Activated CD4-positive, CD25-positive, alpha-beta regulatory T cell treated with anti-CD3 and anti-CD28 coated beads, Interleukin-2, amount 50 U/mL, for 24 hours (primary cell): ENCODE results near the gene MIAT.
A peak's percentile ranks its signal among the peaks of the same experiment; 100 is the strongest.
"Not testable (repeated sequence)": the region's sequence is repeated elsewhere in the genome, so short reads cannot be mapped to it uniquely, and the experiment has no call there.

ENCODE experiments used
- ATAC-seq, 2 donors: fragments of 150-1000 bp; cut with Tn5 transposase; one replicate each; pipeline ENCODE4 v1.10.0; 2021; ENCODE audit warnings: mild to moderate bottlenecking in 1 of 2, moderate library complexity in 1 of 2

The MIAT gene

GRCh38 chr22:26656891-26657851 lies at the start of gene MIAT:
TSS of gene MIAT (plus strand) at chr22:26657588.
- ATAC-seq, result peak; percentile 66 to 73

- no peak for ATAC-seq
Measured at GRCh38 chr22:26608129-26608528, 49.3 kb upstream of the MIAT start.

- ATAC-seq, result no peak
Measured at GRCh38 chr22:26609287-26609686, 48.1 kb upstream of the MIAT start.

DNA sequence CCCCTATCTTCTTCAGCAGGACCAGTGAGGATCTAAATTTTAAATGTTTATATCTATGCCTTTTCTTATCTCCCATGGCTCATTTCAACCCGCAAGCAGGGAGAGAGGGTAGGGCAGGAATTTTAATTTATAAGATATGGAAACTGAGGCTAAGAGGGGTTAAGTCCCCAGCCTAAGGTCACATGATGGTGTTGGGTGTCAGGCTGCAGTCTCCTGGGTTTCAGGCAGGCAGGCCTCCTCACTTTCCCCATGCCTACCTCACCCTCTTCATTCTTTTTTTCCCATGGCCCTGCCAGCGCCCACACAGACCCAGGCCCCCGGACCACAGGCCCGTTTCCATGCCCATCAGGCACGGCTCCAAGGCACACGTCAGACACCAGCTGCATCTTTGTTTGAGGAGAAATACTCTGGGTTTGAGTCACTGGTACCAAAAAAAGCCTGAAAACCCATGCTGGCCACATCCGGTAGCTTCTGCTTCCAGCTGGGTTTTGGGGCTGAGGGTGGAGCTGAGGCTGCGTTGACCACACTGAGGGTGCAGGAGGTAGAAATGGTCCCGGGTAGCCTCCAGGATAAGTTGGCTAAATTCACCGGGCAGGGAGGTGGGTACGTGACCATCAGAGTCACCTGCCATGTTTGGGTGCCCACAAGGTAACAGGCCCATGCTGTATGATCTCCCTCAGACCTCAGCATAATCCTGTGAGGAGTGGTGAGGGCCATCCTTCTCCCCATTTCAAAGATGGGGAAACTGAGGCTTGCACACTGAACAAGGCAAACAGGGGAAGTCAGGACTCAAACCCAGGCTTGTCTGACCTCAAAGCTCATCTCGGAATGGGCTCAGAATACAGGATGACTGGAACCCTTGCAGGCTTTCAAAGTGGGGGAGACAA lies 47.1 kb upstream of the MIAT start:
- ATAC-seq, result peak; percentile 51 to 73

- peak in 1 of 2 donors; percentile 17 for ATAC-seq
Measured at GRCh38 chr22:26610996-26611395, 46.4 kb upstream of the MIAT start.

- no peak for ATAC-seq
Measured at GRCh38 chr22:26612652-26613051, 44.7 kb upstream of the MIAT start.

DNA sequence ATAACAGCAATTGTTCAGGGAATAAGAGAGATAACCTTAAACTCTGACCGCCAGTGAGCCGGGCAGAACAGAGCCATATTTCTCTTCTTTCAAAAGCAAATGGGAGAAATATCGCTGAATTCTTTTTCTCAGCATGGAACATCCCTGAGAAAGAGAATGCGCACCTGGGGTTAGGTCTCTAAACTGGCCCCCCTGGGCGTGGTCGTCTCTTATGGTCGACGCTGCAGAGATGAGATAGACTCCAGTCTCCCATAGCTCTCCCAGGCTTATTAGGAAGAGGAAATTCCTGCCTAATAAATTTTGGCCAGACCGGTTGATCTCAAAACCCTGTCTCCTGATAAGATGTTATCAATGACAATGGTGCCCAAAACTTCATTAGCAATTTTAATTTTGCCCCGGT lies 43.6 kb upstream of the MIAT start:
- ATAC-seq, result not testable (repeated sequence)

- ATAC-seq, result no peak
Measured at GRCh38 chr22:26614322-26614721, 43.1 kb upstream of the MIAT start.

DNA sequence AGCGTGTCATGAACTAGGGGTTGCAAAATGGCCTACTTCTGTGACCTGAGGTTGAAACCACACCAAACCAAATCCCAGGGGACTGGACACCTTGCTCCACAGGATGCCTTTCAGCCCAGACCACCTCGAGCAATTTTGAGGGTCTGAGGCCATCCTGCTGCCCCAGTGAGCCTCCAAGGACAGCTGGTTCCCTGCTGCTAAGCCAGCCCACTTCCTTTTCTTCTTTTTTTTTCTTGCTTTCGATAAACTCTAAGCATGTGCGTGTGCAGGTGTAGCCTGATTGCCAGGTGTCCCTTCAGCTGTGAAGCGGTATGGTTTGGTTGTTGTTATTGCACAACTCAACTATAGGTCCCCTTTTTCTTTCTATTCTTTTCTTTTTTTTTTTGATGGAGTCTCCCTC lies 42.2 kb upstream of the MIAT start:
- ATAC-seq, result no peak

GRCh38 chr22:26615830-26616435 lies 41.5 kb upstream of the MIAT start:
- ATAC-seq, result no peak

- ATAC-seq, result no peak
Measured at GRCh38 chr22:26616650-26617049, 40.7 kb upstream of the MIAT start.

GRCh38 chr22:26617271-26618199 lies 39.9 kb upstream of the MIAT start, which contains the start of gene CRYBB1:
TSS of gene CRYBB1 (minus strand) at chr22:26618027. CDS start at chr22:26616319, 1,708 bp downstream.
- no peak for ATAC-seq

- no peak for ATAC-seq
Measured at GRCh38 chr22:26618455-26618854, 38.9 kb upstream of the MIAT start.

DNA sequence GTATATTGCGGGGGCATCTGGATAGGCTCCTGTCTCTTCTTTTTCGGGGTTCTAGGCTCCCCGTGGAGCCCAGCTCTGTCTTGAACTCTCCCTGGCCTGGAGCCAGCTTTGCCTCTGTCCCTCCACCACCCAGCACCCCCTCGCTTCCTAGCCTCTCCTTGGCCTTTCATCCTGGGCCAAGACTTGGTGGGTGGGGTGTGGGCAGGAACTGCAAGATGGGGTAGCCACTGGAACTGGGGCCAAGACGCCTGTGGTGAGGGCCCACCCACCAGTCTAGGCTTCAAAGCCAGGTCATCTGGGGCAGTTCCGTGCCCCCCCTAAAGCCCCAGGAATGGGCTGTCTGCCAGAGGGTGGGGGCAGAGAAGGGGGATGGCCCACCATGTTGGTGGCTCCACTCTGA lies 37.9 kb upstream of the MIAT start:
- ATAC-seq, result no peak

DNA sequence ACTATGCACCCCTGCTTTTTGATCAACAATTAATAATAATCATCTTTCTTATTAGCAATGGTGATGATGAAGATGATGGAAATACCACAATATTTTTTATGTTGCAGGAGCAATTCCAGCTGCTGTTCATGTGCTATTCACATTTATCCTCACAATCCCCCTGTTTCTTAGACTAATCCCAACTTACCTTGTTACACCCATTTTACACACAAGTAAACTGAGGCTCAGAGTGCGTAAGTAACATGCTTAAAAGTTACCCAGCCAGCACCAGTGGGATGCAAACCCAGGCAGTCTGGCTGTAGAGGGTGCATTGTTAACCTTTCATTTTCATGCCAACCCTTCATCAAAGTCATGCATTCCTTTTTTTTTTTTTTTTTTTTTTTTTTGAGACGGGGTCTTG lies 37.2 kb upstream of the MIAT start:
- ATAC-seq, result no peak

GRCh38 chr22:26621663-26622062 lies 35.7 kb upstream of the MIAT start, which contains the start of gene CRYBA4:
TSS of gene CRYBA4 (plus strand) at chr22:26621963. CDS start at chr22:26622597, 634 bp downstream.
- no peak for ATAC-seq

GRCh38 chr22:26623984-26624383 lies 33.4 kb upstream of the MIAT start:
- ATAC-seq, result no peak

DNA sequence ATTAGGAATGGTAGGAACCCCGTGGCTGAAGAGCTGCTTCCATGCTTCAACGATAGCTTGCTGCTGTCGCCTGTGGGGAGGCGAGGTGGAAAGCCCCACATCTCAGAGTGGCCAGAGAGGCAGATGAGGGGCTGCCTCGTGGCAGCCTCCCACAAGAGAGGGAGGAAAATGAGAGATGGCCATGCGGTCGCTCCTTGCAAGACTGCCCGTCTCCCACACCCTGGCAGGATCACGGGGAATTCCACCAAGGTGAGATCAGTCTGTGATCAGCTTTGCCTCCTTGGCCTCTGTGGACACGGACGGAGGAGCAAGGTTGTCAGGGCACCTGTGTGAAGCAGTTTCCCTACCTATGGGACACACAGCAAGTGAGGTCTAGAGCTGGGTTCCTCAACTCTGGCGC lies 32.6 kb upstream of the MIAT start:
- no peak for ATAC-seq

DNA sequence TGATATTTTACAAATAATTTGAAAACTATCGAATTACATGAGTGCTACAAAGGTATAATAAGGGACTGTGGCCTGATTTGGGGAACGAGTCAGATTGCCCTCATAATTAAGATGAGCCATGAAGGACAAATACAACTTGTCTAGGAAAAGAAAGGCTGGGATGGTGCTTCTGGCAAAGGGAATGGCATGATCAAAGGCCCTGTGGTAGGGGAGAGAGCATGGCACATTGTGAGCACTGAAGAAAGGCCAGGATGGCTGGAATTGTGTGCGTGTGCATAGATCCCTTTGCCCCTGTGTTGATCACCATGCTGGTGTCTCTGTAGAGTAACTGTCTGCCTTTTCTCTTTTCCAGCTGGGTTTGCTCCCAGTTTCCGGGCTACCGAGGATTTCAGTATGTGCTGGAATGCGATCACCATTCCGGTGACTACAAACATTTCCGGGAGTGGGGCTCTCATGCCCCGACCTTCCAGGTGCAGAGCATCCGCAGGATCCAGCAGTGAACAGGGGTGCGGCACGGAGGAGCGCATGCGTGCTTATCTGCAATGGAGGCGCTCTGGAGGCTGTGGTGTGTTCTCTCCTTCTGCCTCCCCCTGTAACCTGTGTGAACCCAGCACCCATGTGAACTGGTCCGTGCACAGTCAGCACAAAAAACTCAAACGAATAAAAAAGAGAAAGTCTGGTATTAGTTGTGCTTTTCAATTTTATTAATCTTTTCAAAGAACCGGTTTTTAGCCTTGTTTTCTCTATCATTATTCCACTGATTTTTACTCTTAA lies 27.2 kb upstream of the MIAT start:
- no peak for ATAC-seq

DNA sequence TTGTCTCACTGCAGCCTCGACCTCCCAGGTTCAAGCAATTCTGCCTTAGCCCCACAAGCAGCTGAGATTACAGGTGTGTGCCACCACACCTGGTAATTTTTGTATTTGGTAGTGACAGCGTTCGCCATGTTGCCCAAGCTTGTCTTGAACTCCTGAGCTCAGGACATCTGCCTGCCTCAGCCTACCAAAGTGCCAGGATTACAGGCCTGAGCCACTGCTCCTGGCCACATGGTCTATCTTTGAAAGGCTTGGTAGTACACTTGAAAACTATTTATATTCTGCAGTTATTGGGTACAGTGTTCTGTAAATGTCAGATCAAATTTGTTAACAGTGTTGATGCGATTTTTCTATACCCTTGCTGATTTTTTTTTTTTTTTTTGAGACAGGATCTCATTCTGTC lies 26.1 kb upstream of the MIAT start:
- no peak for ATAC-seq
